Effector memory CD4-positive, alpha-beta T cell (primary cell): ENCODE measurements around the gene AKT1S1.
"Not testable (repeated sequence)": the region's sequence is repeated elsewhere in the genome, so short reads cannot be mapped to it uniquely, and the experiment has no call there.

Experiments
- DNase-seq, 3 donors: peaks; one replicate each; pipeline ENCODE4 v3.0.0-alpha.2; 2020
- H3K27ac ChIP-seq: 2 replicates; pipeline ENCODE4 v1.7.0; 2013; ENCODE audit warnings: mild to moderate bottlenecking, low read length, moderate library complexity; ENCODE audit not compliant: insufficient read depth, poor library complexity, severe bottlenecking
- H3K27me3 ChIP-seq: replicated peaks from 2 replicates; pipeline ENCODE4 v1.7.0; 2013; ENCODE audit warnings: mild to moderate bottlenecking, low read length; ENCODE audit not compliant: insufficient read depth, control insufficient read depth, poor library complexity, severe bottlenecking
- H3K36me3 ChIP-seq: 2 replicates; pipeline ENCODE4 v1.7.0; 2013; ENCODE audit warnings: mild to moderate bottlenecking, low read length, moderate library complexity; ENCODE audit not compliant: control insufficient read depth, insufficient read depth
- H3K4me1 ChIP-seq: 2 replicates; pipeline ENCODE4 v1.7.0; 2013; ENCODE audit warnings: low read length, mild to moderate bottlenecking; ENCODE audit not compliant: control insufficient read depth, insufficient read depth, poor library complexity, severe bottlenecking
- H3K4me3 ChIP-seq: 2 replicates; pipeline ENCODE4 v1.7.0; 2013; ENCODE audit warnings: low read length, low read depth, mild to moderate bottlenecking; ENCODE audit not compliant: insufficient read depth, poor library complexity, severe bottlenecking
- H3K9me3 ChIP-seq: 2 replicates; pipeline ENCODE4 v1.7.0; 2013; ENCODE audit warnings: mild to moderate bottlenecking, low read length, moderate library complexity; ENCODE audit not compliant: control insufficient read depth
- total RNA-seq, 3 donors: gene quantifications; one replicate each; lab custom pipeline; 2026; lab: John Stamatoyannopoulos, UW

The AKT1S1 gene
- total RNA-seq = 16.3 to 66.4 (median 38.5) reads per million in 3 donors

DNA sequence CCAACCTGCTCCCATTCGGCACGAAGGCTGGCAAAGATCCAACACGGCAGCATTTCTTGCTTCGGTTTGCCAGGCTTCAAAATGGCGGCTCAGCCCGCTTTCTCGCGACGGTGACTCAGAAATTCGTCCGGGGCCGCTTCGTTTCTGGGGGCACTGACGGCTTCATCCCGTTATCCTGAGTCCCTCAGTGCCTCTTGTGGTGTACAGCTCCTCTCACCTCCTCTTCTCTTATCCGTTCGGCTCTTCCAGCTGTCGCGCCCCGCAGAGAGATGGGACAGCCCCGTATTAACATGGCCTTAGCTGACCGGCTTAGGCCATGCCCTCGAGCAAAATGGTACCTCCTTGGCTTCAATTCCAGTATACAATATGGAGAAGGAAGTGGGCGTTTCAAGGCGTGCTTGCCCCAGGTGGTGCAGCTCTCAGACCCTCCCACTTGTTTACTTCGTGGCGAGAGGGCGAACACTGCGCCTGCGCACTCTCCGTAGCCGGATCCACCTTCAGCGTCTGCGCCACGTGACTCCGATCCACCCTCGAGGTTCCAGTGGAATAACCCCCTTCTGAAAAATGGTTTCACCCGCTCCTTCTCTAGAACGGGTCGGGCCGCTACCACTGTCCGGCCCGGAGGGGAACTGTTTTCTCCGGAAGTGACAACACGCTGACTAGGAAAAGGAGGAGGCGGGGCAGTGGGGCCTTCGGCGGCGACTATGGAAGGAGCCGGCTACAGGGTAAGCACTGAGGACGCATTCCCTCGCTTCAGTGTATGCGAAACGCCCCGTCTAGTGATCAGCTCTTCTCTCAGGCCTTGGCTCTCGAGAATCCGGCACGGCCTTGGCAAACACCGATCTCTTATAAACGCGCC is at the start of gene AKT1S1, which contains the start of gene TBC1D17:
TSS of gene AKT1S1 (minus strand) at position 336 of the 859 bp plus-strand sequence. CDS start 4,060 bp downstream, outside the sequence.
TSS of gene TBC1D17 (plus strand) at position 683 of the 859 bp plus-strand sequence. CDS start at position 705, 22 bp downstream.
- H3K4me1 ChIP-seq = peaks cover 11% of the 10 kb centered on the region

DNA sequence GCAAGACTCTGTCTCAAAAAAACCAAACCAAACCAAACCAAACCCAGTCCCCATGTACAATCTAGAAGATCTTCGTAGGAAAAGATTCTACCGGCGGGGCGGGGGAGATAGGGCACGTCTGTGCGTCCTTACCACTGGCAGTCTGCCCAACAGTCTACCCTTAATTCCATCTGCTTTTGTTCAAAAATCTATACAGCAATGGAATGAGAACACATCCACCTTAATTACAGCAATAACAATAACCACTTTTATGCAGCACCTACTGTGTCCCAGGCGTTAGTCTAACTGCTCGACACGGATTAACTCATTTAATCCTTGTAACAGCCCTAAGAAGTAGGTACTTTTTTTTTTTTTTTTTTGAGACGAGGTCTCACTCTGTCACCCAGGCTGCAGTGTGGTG is 49.4 kb upstream of the AKT1S1 start:
- peaks cover 33% of the 10 kb centered on the region for H3K36me3 ChIP-seq
- no peaks in the 10 kb centered on the region for H3K9me3 ChIP-seq
- peaks cover 23% of the 10 kb centered on the region for H3K4me1 ChIP-seq
- H3K27ac ChIP-seq = no peak overlapping the region
- no peak overlapping the region for H3K4me3 ChIP-seq
- no peaks in the 10 kb centered on the region for H3K27me3 ChIP-seq
- DNase-seq = no peak

More for the DNA sequence above, at the start of gene AKT1S1, which contains the start of gene TBC1D17:
- Histone ChIP-seq H3K27ac (peak within 1 kb of the TSS; percentile 98), H3K9me3 (no peaks in the 10 kb centered on the region), H3K4me3 (peak within 1 kb of the TSS; percentile 96), H3K27me3 (no peaks in the 10 kb centered on the region), H3K36me3 (peaks cover 29% of the 10 kb centered on the region)
- peak; percentile 98 to 99 (median 99) for DNase-seq

DNA sequence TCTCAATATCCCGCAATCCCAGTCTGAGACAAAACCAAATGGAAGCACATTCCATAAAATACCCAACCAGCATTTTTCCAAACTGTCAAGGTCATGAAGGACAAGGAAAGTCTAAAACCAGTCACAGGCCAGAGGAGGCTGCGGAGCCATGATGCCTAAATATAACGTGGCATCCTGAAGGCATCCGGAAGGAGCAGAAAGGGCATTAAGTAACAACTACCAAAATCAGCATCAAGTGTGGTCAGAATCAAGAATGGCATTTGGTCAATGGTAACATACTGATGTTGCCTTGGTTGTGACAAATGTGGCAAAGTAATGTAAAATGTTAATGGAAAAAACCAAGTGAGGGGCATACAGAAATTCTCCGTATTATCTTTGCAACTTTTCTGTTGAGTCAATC is 48.3 kb upstream of the AKT1S1 start:
- H3K27ac ChIP-seq = no peak overlapping the region
- DNase-seq = no peak
- peaks cover 33% of the 10 kb centered on the region for H3K36me3 ChIP-seq
- no peaks in the 10 kb centered on the region for H3K27me3 ChIP-seq
- no peaks in the 10 kb centered on the region for H3K9me3 ChIP-seq
- no peak overlapping the region for H3K4me3 ChIP-seq
- H3K4me1 ChIP-seq = peaks cover 23% of the 10 kb centered on the region

DNA sequence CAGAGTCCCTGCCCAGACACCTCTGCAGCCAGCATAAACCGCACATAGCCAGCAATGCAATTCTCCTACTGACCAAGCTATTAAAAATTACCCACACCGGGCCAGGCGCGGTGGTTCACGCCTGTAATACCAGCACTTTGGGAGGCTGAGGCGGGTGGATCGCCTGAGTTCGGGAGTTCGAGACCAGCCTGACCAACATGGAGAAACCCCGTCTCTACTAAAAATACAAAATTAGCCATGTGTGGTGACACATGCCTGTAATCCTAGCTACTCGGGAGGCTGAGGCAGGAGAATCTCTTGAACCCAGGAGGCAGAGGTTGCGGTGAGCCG is 47.7 kb upstream of the AKT1S1 start:
- peaks cover 20% of the 10 kb centered on the region for H3K4me1 ChIP-seq
- DNase-seq, H3K27me3 ChIP-seq, H3K27ac ChIP-seq, H3K4me3 ChIP-seq, H3K9me3 ChIP-seq: not testable (repeated sequence)
- H3K36me3 ChIP-seq = peaks cover 33% of the 10 kb centered on the region

DNA sequence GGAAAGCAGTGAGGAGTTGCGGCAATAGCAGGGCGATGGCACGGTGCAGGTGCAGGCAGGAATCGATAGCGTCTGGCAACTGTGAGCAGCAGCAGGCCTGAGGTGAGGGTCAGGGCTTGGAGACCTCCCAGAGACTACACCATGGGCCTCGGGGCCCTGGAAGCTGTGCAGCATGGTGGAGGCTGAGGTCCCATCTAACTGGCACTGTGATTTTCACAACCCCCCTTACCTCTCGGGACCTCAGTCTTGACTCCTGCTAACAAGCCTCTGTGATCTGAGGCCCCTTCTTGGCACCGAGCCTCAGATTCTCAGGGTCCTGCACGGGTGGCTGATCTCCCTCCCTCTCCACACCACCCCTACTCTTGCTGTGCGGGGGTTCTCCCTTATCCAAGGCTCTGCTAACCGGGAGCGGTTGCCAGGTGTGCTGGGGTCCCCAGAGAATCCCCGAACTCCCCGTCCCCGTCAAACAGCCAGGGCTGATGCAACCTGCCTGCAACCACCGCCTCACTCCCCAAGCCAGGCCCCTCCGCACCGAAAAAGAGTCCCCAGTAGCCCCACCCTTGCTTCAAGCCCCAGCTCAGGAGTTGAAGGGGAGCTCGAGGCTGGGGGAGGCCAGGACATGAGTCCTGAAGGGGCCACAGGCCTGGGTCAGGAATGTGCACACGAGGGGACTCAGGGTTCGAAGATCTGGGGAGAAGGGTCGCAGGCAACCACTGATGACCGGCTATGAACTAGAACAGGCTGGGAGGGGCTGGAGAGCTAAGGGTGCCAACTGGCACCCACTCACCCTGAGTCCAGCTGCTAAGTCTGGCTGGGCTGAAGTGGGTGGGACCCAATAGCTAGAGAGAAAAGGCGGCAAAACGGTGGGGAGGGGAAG is 47.1 kb upstream of the AKT1S1 start:
- H3K9me3 ChIP-seq = no peaks in the 10 kb centered on the region
- no peak overlapping the region for H3K4me3 ChIP-seq
- no peak overlapping the region for H3K27ac ChIP-seq
- peaks cover 36% of the 10 kb centered on the region for H3K36me3 ChIP-seq
- H3K27me3 ChIP-seq = no peaks in the 10 kb centered on the region
- H3K4me1 ChIP-seq = peaks cover 20% of the 10 kb centered on the region
- DNase-seq = no peak

DNA sequence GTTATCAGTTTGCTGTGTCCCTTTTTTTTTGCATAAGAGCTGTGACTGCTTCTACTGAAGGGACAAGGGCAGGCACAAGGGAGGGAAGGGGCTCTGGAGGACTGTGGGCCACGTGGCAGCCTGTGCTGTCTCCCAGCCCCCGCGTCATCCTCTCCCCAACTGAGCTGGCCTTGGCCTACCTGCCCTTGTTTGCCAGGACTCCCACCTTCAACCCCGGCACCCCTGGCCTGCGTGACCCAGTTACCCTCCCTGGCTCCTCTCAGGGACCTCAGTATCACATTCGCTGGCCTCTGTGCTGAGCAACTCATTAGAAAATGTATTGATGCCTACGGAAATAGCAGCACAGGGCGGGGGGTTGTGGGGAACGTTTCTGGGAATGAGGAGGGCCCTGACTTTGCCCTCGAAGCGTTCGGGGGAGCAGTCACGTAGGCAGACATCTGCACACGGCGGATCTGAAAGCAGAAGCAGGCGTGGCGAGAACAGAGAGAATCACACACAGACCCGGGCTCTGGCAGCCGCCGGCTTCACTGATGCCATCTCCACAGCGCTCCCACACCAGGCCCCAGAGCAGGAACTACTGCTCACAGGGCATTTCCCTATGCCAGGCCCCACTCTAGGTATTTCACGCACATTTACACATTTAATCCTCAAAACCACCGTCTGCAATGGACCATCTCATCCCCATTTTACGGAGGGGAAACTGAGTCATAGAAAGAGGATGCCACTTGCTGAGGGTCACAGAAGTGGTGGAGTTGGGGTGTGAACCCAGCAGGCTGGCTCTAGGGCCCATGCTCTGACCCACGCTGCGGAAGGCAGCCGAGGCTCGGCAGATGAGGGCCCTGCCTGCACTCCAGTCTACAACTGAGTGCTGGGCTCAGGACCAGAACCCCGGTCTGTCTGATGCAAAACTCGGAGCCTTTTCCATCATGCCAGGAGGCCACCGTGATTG is 46.2 kb upstream of the AKT1S1 start:
- Histone ChIP-seq H3K4me3 (no peak overlapping the region), H3K4me1 (peaks cover 16% of the 10 kb centered on the region), H3K27me3 (no peaks in the 10 kb centered on the region), H3K9me3 (no peaks in the 10 kb centered on the region), H3K36me3 (peaks cover 42% of the 10 kb centered on the region), H3K27ac (no peak overlapping the region)
- DNase-seq = no peak

DNA sequence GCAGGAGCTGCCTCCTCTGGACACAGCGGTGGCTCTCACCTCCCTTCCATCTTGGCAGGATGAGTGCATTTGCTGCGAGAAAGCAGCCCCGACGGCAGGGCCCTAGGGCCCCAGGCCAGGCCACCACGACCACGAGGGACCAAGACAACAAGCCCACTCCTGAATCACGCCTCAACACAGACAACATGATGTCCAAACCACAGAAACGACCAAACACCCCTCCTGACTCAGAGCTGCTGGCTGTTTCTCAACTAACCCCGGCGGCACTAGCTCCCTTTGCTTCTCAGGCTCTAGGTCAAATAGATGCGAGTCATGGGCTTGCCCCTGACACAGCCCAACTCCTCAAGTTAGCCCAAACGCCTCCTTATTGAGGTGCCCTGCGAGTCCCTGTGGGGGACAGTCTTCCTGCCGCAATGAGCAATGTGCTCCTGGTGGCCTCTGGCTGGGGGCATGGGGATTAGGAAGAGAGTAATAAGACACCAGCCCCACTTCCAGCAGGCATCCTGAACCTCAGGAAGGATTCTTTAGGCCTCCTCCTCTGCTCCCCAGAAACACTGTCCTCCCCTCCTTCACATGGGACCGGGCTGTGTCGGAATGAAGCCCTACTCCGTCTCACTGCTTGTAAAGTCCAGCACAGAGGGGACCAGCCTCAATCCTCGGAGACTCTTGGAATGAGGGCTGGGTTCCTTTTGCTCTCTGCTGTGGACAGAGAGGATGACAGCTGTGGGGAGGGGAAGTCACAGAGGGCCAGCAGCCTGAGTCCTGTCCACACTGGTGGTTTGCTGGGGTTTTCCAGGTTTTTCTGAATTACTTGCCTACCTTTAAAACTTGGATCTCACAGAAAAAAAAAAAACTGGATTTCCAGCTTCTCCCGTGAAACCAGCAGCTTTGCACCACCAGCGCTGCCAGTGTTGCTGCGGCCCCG is 45.0 kb upstream of the AKT1S1 start:
- peaks cover 48% of the 10 kb centered on the region for H3K36me3 ChIP-seq
- no peak overlapping the region for H3K4me3 ChIP-seq
- H3K27me3 ChIP-seq = no peaks in the 10 kb centered on the region
- peaks cover 7% of the 10 kb centered on the region for H3K4me1 ChIP-seq
- no peaks in the 10 kb centered on the region for H3K9me3 ChIP-seq
- no peak overlapping the region for H3K27ac ChIP-seq
- DNase-seq = no peak

DNA sequence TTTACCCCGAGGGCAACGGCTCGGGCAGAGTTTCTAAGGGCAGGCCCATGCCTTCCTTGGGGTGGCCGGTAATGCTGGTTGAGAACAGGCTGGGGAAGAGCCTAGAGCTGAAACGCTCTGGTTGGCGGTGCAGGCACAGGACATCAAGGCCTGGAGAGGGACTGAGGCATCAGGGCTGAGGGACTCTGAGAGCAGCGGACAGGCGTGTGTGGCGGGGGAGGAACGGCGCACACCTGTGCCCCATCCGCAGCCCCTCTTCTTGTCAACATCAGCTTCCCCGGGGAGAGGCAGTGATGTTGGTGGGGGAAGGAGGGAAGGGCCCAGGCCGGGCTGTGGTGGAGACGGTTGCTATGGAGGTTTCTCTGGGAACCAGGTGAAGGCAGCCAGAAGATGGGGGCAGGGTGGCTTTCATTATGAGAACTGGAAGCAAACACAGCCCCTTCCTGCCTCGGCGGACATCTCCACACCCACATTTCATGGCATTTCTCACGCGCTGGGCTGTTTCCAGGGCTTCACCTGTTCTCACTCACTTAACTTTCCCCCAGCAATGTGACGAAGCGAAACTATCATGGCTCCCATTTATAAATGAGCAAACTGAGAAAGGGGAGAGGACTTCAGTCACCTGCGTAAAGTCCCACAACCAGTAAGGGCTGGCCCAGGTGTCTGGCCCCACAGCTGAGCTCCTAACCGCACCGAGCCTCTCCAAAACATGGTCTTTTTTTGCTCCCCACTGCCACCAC is 43.6 kb upstream of the AKT1S1 start:
- Histone ChIP-seq H3K4me1 (peaks cover 7% of the 10 kb centered on the region), H3K36me3 (peaks cover 50% of the 10 kb centered on the region), H3K4me3 (no peak overlapping the region)

More for the DNA sequence above, 43.6 kb upstream of the AKT1S1 start:
- Histone ChIP-seq H3K27ac (no peak overlapping the region), H3K27me3 (no peaks in the 10 kb centered on the region), H3K9me3 (no peaks in the 10 kb centered on the region)
- DNase-seq = no peak
